ENCODE data around the gene FSTL5.

FSTL5 gene

GRCh38 chr4:161856711-161857326, 307.0 kb downstream of the FSTL5 start:
- Histone ChIP-seq H3K27ac (ENCODE audit: low read length) (no peak overlapping the region), H3F3A (ENCODE audit: insufficient read depth, low read length) (no peaks in the 10 kb centered on the region), H3K4me1 (ENCODE audit: low read length) (no peaks in the 10 kb centered on the region), H3K9ac (ENCODE audit: low read length) (no peak overlapping the region), H3K9me3 (replicated peaks; ENCODE audit: insufficient read depth, low read length) (no peaks in the 10 kb centered on the region), H4K20me1 (ENCODE audit: insufficient read depth, low read length) (no peaks in the 10 kb centered on the region), H3K4me3 (ENCODE audit: low read length) (no peak overlapping the region), H2AFZ (ENCODE audit: low read length) (no peak overlapping the region), H3K9me2 (replicated peaks; ENCODE audit: insufficient read depth, low read length) (no peaks in the 10 kb centered on the region), H3K27me3 (replicated peaks; ENCODE audit: insufficient read depth, low read length) (no peaks in the 10 kb centered on the region), H3K4me2 (ENCODE audit: low read depth, low read length) (no peak overlapping the region), H3K79me2 (ENCODE audit: low read length) (no peaks in the 10 kb centered on the region), H3K36me3 (replicated peaks; ENCODE audit: insufficient read depth, low read length) (no peaks in the 10 kb centered on the region)
- TF ChIP-seq EZH2phosphoT487 (IDR thresholded peaks at IDR 0.05; ENCODE audit: low read length), result no peak
- no peak for TF ChIP-seq EZH2 (optimal IDR thresholded peaks at IDR 0.05; ENCODE audit: low read depth, low read length)
- TF ChIP-seq, protein P1, sequence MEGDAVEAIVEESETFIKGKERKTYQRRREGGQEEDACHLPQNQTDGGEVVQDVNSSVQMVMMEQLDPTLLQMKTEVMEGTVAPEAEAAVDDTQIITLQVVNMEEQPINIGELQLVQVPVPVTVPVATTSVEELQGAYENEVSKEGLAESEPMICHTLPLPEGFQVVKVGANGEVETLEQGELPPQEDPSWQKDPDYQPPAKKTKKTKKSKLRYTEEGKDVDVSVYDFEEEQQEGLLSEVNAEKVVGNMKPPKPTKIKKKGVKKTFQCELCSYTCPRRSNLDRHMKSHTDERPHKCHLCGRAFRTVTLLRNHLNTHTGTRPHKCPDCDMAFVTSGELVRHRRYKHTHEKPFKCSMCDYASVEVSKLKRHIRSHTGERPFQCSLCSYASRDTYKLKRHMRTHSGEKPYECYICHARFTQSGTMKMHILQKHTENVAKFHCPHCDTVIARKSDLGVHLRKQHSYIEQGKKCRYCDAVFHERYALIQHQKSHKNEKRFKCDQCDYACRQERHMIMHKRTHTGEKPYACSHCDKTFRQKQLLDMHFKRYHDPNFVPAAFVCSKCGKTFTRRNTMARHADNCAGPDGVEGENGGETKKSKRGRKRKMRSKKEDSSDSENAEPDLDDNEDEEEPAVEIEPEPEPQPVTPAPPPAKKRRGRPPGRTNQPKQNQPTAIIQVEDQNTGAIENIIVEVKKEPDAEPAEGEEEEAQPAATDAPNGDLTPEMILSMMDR (IDR thresholded peaks at IDR 0.05; ENCODE audit: low read length), result no peak
- no peak for DNase-seq

GRCh38 chr4:161850631-161851030, 313.2 kb downstream of the FSTL5 start:
- TF ChIP-seq, protein P1 (IDR thresholded peaks at IDR 0.05; ENCODE audit: low read length), result no peak
- TF ChIP-seq EZH2 (optimal IDR thresholded peaks at IDR 0.05; ENCODE audit: low read depth, low read length), result no peak
- TF ChIP-seq EZH2phosphoT487 (IDR thresholded peaks at IDR 0.05; ENCODE audit: low read length), result no peak
- H4K20me1 ChIP-seq (ENCODE audit: insufficient read depth, low read length), result no peaks in the 10 kb centered on the region

GRCh38 chr4:161841759-161842158, 322.0 kb downstream of the FSTL5 start:
- Histone ChIP-seq H3K36me3 (replicated peaks; ENCODE audit: insufficient read depth, low read length) (no peaks in the 10 kb centered on the region), H3K27ac (ENCODE audit: low read length) (no peak overlapping the region), H2AFZ (ENCODE audit: low read length) (no peak overlapping the region), H3K27me3 (replicated peaks; ENCODE audit: insufficient read depth, low read length) (no peaks in the 10 kb centered on the region), H3K4me3 (ENCODE audit: low read length) (no peak overlapping the region), H3K4me1 (ENCODE audit: low read length) (no peaks in the 10 kb centered on the region), H3K9ac (ENCODE audit: low read length) (no peak overlapping the region), H3K9me2 (replicated peaks; ENCODE audit: insufficient read depth, low read length) (no peaks in the 10 kb centered on the region), H3K4me2 (ENCODE audit: low read depth, low read length) (no peak overlapping the region), H3F3A (ENCODE audit: insufficient read depth, low read length) (no peaks in the 10 kb centered on the region), H3K9me3 (replicated peaks; ENCODE audit: insufficient read depth, low read length) (no peaks in the 10 kb centered on the region), H3K79me2 (ENCODE audit: low read length) (no peaks in the 10 kb centered on the region), H4K20me1 (ENCODE audit: insufficient read depth, low read length) (no peaks in the 10 kb centered on the region)
- DNase-seq, result no peak
- TF ChIP-seq, protein P1 (IDR thresholded peaks at IDR 0.05; ENCODE audit: low read length), result no peak
- TF ChIP-seq EZH2phosphoT487 (IDR thresholded peaks at IDR 0.05; ENCODE audit: low read length) (no peak), EZH2 (optimal IDR thresholded peaks at IDR 0.05; ENCODE audit: low read depth, low read length) (no peak)

More at GRCh38 chr4:161850631-161851030, 313.2 kb downstream of the FSTL5 start:
- H3K9ac ChIP-seq (ENCODE audit: low read length), result no peak overlapping the region
- H3K4me1 ChIP-seq (ENCODE audit: low read length), result no peaks in the 10 kb centered on the region
- no peak overlapping the region for H3K4me2 ChIP-seq (ENCODE audit: low read depth, low read length)
- H3K4me3 ChIP-seq (ENCODE audit: low read length), result no peak overlapping the region
- no peak overlapping the region for H2AFZ ChIP-seq (ENCODE audit: low read length)
- H3K27ac ChIP-seq (ENCODE audit: low read length), result no peak overlapping the region
- H3K27me3 ChIP-seq (replicated peaks; ENCODE audit: insufficient read depth, low read length), result no peaks in the 10 kb centered on the region
- H3K36me3 ChIP-seq (replicated peaks; ENCODE audit: insufficient read depth, low read length), result no peaks in the 10 kb centered on the region
- H3K9me2 ChIP-seq (replicated peaks; ENCODE audit: insufficient read depth, low read length), result no peaks in the 10 kb centered on the region
- H3F3A ChIP-seq (ENCODE audit: insufficient read depth, low read length), result no peaks in the 10 kb centered on the region
- H3K9me3 ChIP-seq (replicated peaks; ENCODE audit: insufficient read depth, low read length), result no peaks in the 10 kb centered on the region
- DNase-seq, result no peak
- no peaks in the 10 kb centered on the region for H3K79me2 ChIP-seq (ENCODE audit: low read length)
